HepG2 (cell line): Measurements from ENCODE around the gene MYADML2. TPM values are rescaled to one million over a fixed set of nuclear protein-coding genes. Genes with fewer than 3 reads are reported as not detected.

ENCODE experiments used
- AGO2 ChIP-seq: fragments of 200-400 bp; formaldehyde crosslinking; optimal IDR thresholded peaks from 2 replicates; pipeline ENCODE3; 2017; ENCODE audit warnings: mild to moderate bottlenecking, low read depth, low read length, moderate library complexity
- ARNTL ChIP-seq: sonication (generic); formaldehyde crosslinking; IDR thresholded peaks from 2 replicates; pipeline ENCODE4 v1.4.0; 2020; ENCODE audit warnings: mild to moderate bottlenecking, missing genetic modification reagents
- FOSL2 ChIP-seq: sonication (generic); formaldehyde crosslinking; IDR thresholded peaks from 2 replicates; pipeline ENCODE4 v1.4.0; 2020; ENCODE audit warnings: missing genetic modification reagents
- GLI4 ChIP-seq: sonication (generic); formaldehyde crosslinking; IDR thresholded peaks from 2 replicates; pipeline ENCODE4 v1.5.1; 2020; ENCODE audit warnings: missing genetic modification reagents, mild to moderate bottlenecking, moderate library complexity, borderline replicate concordance
- MAZ ChIP-seq, 2 experiments: sonication (generic) in 1 of 2; formaldehyde crosslinking in 1 of 2; IDR thresholded peaks; 2 replicates each; pipeline versions ENCODE4 v1.5.0 to v1.6.1; 2012 to 2020; ENCODE audit warnings: low read depth in 2 of 2, mild to moderate bottlenecking in 2 of 2, borderline replicate concordance in 1 of 2, improper control_type of control experiment in 1 of 2, low read length in 1 of 2, missing genetic modification reagents in 1 of 2, moderate library complexity in 1 of 2
- MTA3 ChIP-seq: sonication (generic); formaldehyde crosslinking; IDR thresholded peaks from 2 replicates; pipeline ENCODE4 v1.4.0; 2020; ENCODE audit warnings: missing genetic modification reagents
- THAP8 ChIP-seq: sonication (generic); formaldehyde crosslinking; IDR thresholded peaks from 2 replicates; pipeline ENCODE4 v1.5.1; 2020; ENCODE audit warnings: missing genetic modification reagents, mild to moderate bottlenecking, borderline replicate concordance
- ZBTB37 ChIP-seq: sonication (generic); formaldehyde crosslinking; IDR thresholded peaks from 2 replicates; pipeline ENCODE4 v1.4.0; 2020; ENCODE audit warnings: mild to moderate bottlenecking, missing genetic modification reagents
- ZBTB42 ChIP-seq: sonication (generic); formaldehyde crosslinking; IDR thresholded peaks from 2 replicates; pipeline ENCODE4 v1.5.0; 2020; ENCODE audit warnings: mild to moderate bottlenecking, missing genetic modification reagents
- ZBTB7A ChIP-seq: sonication (generic); formaldehyde crosslinking; IDR thresholded peaks from 2 replicates; pipeline ENCODE4 v1.8.0; 2022; ENCODE audit warnings: mild to moderate bottlenecking, missing genetic modification reagents
- ZC3H4 ChIP-seq: sonication (generic); formaldehyde crosslinking; IDR thresholded peaks from 2 replicates; pipeline ENCODE4 v1.4.0; 2020; ENCODE audit warnings: missing genetic modification reagents, borderline replicate concordance
- ZNF431 ChIP-seq: sonication (generic); formaldehyde crosslinking; IDR thresholded peaks from 2 replicates; pipeline ENCODE4 v1.9.0; 2022; ENCODE audit warnings: missing genetic modification reagents, low read depth, mild to moderate bottlenecking, borderline replicate concordance
- ZNF570 ChIP-seq: sonication (generic); formaldehyde crosslinking; IDR thresholded peaks from 2 replicates; pipeline ENCODE4 v1.4.0; 2020; ENCODE audit warnings: mild to moderate bottlenecking, missing genetic modification reagents, borderline replicate concordance
- ZNF737 ChIP-seq: sonication (generic); formaldehyde crosslinking; IDR thresholded peaks from 2 replicates; pipeline ENCODE4 v1.5.0; 2020; ENCODE audit warnings: missing genetic modification reagents, mild to moderate bottlenecking, borderline replicate concordance
- ZNF775 ChIP-seq: sonication (generic); formaldehyde crosslinking; IDR thresholded peaks from 2 replicates; pipeline ENCODE4 v1.4.0; 2020; ENCODE audit warnings: missing genetic modification reagents, mild to moderate bottlenecking, moderate library complexity, borderline replicate concordance
- ZSCAN5A ChIP-seq: sonication (generic); formaldehyde crosslinking; IDR thresholded peaks from 2 replicates; pipeline ENCODE4 v1.8.0; 2022; ENCODE audit warnings: mild to moderate bottlenecking, missing genetic modification reagents, borderline replicate concordance
- polyA plus RNA-seq, 8 experiments: library from polyadenylated mRNA; depleted of rRNA in 3 of 8; stranded (reverse) in 7 of 8; unstranded in 1 of 8; fragments of >200 nt; fragmentation: Illumina TruSeq in 4 of 8; extraction: Trizol in 4 of 8; gene quantifications; 2 replicates each; pipeline versions ENCODE4 v1.2.1 to v1.2.3, GENCODE V29; 2011 to 2016; ENCODE audit warnings: low read depth in 4 of 8, missing spikeins in 1 of 8, mixed read lengths in 1 of 8; ENCODE audit not compliant: insufficient read depth in 1 of 8
- total RNA-seq, 5 experiments: library from RNA; depleted of rRNA; stranded (reverse); fragments of >200 nt; fragmentation: Illumina TruSeq; extraction: Trizol; gene quantifications; 2 replicates each; pipeline ENCODE4 v1.2.3, GENCODE V29; 2016; ENCODE audit warnings: low read depth in 1 of 5
- TF ChIP-seq, protein P1 (sequence below): sonication (generic); formaldehyde crosslinking; IDR thresholded peaks from 2 replicates; pipeline ENCODE4 v1.4.0; 2020; ENCODE audit warnings: mild to moderate bottlenecking, missing genetic modification reagents
- TF ChIP-seq, protein P2 (sequence below): sonication (generic); formaldehyde crosslinking; IDR thresholded peaks from 2 replicates; pipeline ENCODE4 v1.4.0; 2020; ENCODE audit warnings: missing genetic modification reagents
- TF ChIP-seq, protein P3 (sequence below): sonication (generic); formaldehyde crosslinking; IDR thresholded peaks from 2 replicates; pipeline ENCODE4 v1.4.0; 2020; ENCODE audit warnings: missing genetic modification reagents

MYADML2 gene
- total and polyA plus RNA-seq, 2 of the 13 experiments (the other 11 are each of a cell fraction or from before 2014, with no cell fraction given) = not detected

- TF ChIP-seq, protein P1, sequence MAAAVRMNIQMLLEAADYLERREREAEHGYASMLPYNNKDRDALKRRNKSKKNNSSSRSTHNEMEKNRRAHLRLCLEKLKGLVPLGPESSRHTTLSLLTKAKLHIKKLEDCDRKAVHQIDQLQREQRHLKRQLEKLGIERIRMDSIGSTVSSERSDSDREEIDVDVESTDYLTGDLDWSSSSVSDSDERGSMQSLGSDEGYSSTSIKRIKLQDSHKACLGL = peak; percentile 75; the same call in 1 of the 2 replicates
- TF ChIP-seq ARNTL (no peak; the same call in 1 of the 2 replicates), ZBTB7A (peak; percentile 82), MAZ (IDR thresholded peaks at IDR 0.05; ENCODE audit: borderline replicate concordance, low read depth, low read length) (no peak), MAZ (CRISPR knock-in tag; IDR thresholded peaks at IDR 0.05; ENCODE audit: low read depth) (no peak), FOSL2 (CRISPR knock-in tag) (peak; percentile 44; the same call in 1 of the 2 replicates), ZNF570 (no peak), GLI4 (CRISPR knock-in tag) (no peak; the same call in 1 of the 2 replicates), ZNF737 (CRISPR knock-in tag) (no peak), ZBTB42 (CRISPR knock-in tag) (peak; percentile 23; the same call in 1 of the 2 replicates), ZBTB37 (0 out of 2 replicates have a peak, but pooled peaks have one; percentile 24), AGO2 (peak; percentile 99), THAP8 (CRISPR knock-in tag) (no peak), ZNF431 (CRISPR knock-in tag) (0 out of 2 replicates have a peak, but pooled peaks have one; percentile 54), MTA3 (CRISPR knock-in tag) (no peak), ZNF775 (CRISPR knock-in tag) (0 out of 2 replicates have a peak, but pooled peaks have one; percentile 78), ZSCAN5A (CRISPR knock-in tag) (no peak), ZC3H4 (CRISPR knock-in tag) (peak; percentile 93)
- TF ChIP-seq, protein P2, sequence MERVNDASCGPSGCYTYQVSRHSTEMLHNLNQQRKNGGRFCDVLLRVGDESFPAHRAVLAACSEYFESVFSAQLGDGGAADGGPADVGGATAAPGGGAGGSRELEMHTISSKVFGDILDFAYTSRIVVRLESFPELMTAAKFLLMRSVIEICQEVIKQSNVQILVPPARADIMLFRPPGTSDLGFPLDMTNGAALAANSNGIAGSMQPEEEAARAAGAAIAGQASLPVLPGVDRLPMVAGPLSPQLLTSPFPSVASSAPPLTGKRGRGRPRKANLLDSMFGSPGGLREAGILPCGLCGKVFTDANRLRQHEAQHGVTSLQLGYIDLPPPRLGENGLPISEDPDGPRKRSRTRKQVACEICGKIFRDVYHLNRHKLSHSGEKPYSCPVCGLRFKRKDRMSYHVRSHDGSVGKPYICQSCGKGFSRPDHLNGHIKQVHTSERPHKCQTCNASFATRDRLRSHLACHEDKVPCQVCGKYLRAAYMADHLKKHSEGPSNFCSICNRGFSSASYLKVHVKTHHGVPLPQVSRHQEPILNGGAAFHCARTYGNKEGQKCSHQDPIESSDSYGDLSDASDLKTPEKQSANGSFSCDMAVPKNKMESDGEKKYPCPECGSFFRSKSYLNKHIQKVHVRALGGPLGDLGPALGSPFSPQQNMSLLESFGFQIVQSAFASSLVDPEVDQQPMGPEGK (CRISPR knock-in tag) = peak; percentile 19; the same call in 1 of the 2 replicates
- TF ChIP-seq, protein P3, sequence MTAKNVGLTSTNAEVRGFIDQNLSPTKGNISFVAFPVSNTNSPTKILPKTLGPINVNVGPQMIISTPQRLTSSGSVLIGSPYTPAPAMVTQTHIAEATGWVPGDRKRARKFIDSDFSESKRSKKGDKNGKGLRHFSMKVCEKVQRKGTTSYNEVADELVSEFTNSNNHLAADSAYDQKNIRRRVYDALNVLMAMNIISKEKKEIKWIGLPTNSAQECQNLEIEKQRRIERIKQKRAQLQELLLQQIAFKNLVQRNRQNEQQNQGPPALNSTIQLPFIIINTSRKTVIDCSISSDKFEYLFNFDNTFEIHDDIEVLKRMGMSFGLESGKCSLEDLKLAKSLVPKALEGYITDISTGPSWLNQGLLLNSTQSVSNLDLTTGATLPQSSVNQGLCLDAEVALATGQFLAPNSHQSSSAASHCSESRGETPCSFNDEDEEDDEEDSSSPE = peak; percentile 44; the same call in 1 of the 2 replicates
Measured at GRCh38 chr17:81976332-81977210, 29.5 kb upstream of the MYADML2 start (continued).
